Trophoblast cell (in vitro differentiated cells and primary cell): ENCODE measurements around the gene FAM216A.

Experiments used
- DNase-seq, 2 donors: peaks; one replicate each; pipeline ENCODE4 v3.0.0-alpha.2; 2016
- H2AFZ ChIP-seq: 2 replicates; pipeline ENCODE4 v1.6.1; 2013; ENCODE audit warnings: low read length, moderate library complexity, mild to moderate bottlenecking; ENCODE audit not compliant: insufficient read depth, poor library complexity
- H2AK5ac ChIP-seq: 2 replicates; pipeline ENCODE4 v1.6.1; 2013; ENCODE audit warnings: mild to moderate bottlenecking, low read length
- H2BK120ac ChIP-seq: 2 replicates; pipeline ENCODE4 v1.6.1; 2013; ENCODE audit warnings: low read length, mild to moderate bottlenecking, moderate library complexity; ENCODE audit not compliant: insufficient read depth, poor library complexity
- H2BK12ac ChIP-seq: 2 replicates; pipeline ENCODE4 v1.6.1; 2013; ENCODE audit warnings: mild to moderate bottlenecking, low read length, moderate library complexity
- H2BK5ac ChIP-seq: 2 replicates; pipeline ENCODE4 v1.6.1; 2013; ENCODE audit warnings: low read length, low read depth, moderate library complexity, mild to moderate bottlenecking; ENCODE audit not compliant: poor library complexity
- H3K14ac ChIP-seq: 2 replicates; pipeline ENCODE4 v1.6.1; 2013; ENCODE audit warnings: mild to moderate bottlenecking, low read length
- H3K18ac ChIP-seq: 2 replicates; pipeline ENCODE4 v1.6.1; 2013; ENCODE audit warnings: mild to moderate bottlenecking, low read length
- H3K23ac ChIP-seq: 2 replicates; pipeline ENCODE4 v1.6.1; 2013; ENCODE audit warnings: low read length
- H3K27ac ChIP-seq: 2 replicates; pipeline ENCODE4 v1.5.1; 2013; ENCODE audit warnings: low read depth, mild to moderate bottlenecking, inconsistent platforms, low read length, moderate library complexity
- H3K27me3 ChIP-seq: 2 replicates; pipeline ENCODE4 v1.6.1; 2013; ENCODE audit warnings: inconsistent platforms, mild to moderate bottlenecking, low read length, moderate library complexity; ENCODE audit not compliant: insufficient read depth
- H3K36me3 ChIP-seq, 2 experiments: 1 replicate in 1 of 2; 2 replicates in 1 of 2; pipeline ENCODE4 v1.6.1; 2013; ENCODE audit warnings: low read length in 2 of 2, mild to moderate bottlenecking in 2 of 2, moderate library complexity in 1 of 2; ENCODE audit not compliant: insufficient read depth in 2 of 2, control insufficient read depth in 1 of 2
- H3K4ac ChIP-seq: 2 replicates; pipeline ENCODE4 v1.6.1; 2013; ENCODE audit warnings: low read depth, mild to moderate bottlenecking, low read length, moderate library complexity
- H3K4me1 ChIP-seq, 2 experiments: 1 replicate in 1 of 2; 2 replicates in 1 of 2; pipeline ENCODE4 v1.6.1; 2013; ENCODE audit warnings: low read length in 2 of 2, mild to moderate bottlenecking in 2 of 2, moderate library complexity in 1 of 2; ENCODE audit not compliant: insufficient read depth in 2 of 2, control insufficient read depth in 1 of 2
- H3K4me2 ChIP-seq: 2 replicates; pipeline ENCODE4 v1.6.1; 2013; ENCODE audit warnings: inconsistent platforms, mild to moderate bottlenecking, low read length, moderate library complexity
- H3K4me3 ChIP-seq: 2 replicates; pipeline ENCODE4 v1.5.1; 2013; ENCODE audit warnings: mild to moderate bottlenecking, low read depth, low read length, inconsistent platforms
- H3K79me1 ChIP-seq: one replicate; pipeline ENCODE4 v1.6.1; 2013; ENCODE audit warnings: low read length
- H3K79me2 ChIP-seq: 2 replicates; pipeline ENCODE4 v1.6.1; 2013; ENCODE audit warnings: low read length, mild to moderate bottlenecking; ENCODE audit not compliant: control insufficient read depth, insufficient read depth, poor library complexity
- H3K9ac ChIP-seq: 2 replicates; pipeline ENCODE4 v1.6.1; 2013; ENCODE audit warnings: mild to moderate bottlenecking, low read length
- H3K9me3 ChIP-seq: 2 replicates; pipeline ENCODE4 v1.6.1; 2013; ENCODE audit warnings: low read depth, mild to moderate bottlenecking, control low read depth, inconsistent platforms, low read length; ENCODE audit not compliant: insufficient read depth
- H4K12ac ChIP-seq: 2 replicates; pipeline ENCODE4 v1.6.1; 2013; ENCODE audit warnings: low read depth, mild to moderate bottlenecking, low read length, moderate library complexity
- H4K8ac ChIP-seq: 2 replicates; pipeline ENCODE4 v1.6.1; 2013; ENCODE audit warnings: low read depth, mild to moderate bottlenecking, low read length, moderate library complexity
- H4K91ac ChIP-seq: one replicate; pipeline ENCODE4 v1.6.1; 2013; ENCODE audit warnings: low read depth, mild to moderate bottlenecking, low read length, moderate library complexity
- WGBS: extraction: QIAGEN DNeasy Blood & Tissue Kit; methylation state at CpG from one replicate; pipeline ENCODE4 v1.1.7; 2013; ENCODE audit warnings: missing lambda C conversion rate; ENCODE audit not compliant: insufficient read length, insufficient coverage; ENCODE audit errors: extremely low coverage; 5-methylcytosine and 5-hydroxymethylcytosine counted together

The FAM216A gene

GRCh38 chr12:110505332-110505731, 36.7 kb downstream of the FAM216A start:
- no peak overlapping the region for H3K4ac ChIP-seq
- H3K9ac ChIP-seq = no peak overlapping the region
- no peak overlapping the region for H3K27ac ChIP-seq
- H3K36me3 ChIP-seq = no peaks in the 10 kb centered on the region
- H3K23ac ChIP-seq = no peak overlapping the region
- no peak overlapping the region for H2BK120ac ChIP-seq
- H3K4me2 ChIP-seq = no peak overlapping the region
- H3K4me1 ChIP-seq = peaks cover 7% of the 10 kb centered on the region in 2 experiments
- H2AFZ ChIP-seq = no peak overlapping the region
- H3K4me3 ChIP-seq = no peak overlapping the region
- no peak for DNase-seq
- no peak overlapping the region for H4K91ac ChIP-seq
- no peak overlapping the region for H2BK12ac ChIP-seq
- WGBS = no CpG with 5 or more reads among the region's 3 CpGs
- H3K14ac ChIP-seq = no peak overlapping the region
- H3K27me3 ChIP-seq = no peaks in the 10 kb centered on the region
- peaks cover 5% of the 10 kb centered on the region for H3K79me1 ChIP-seq
- H4K12ac ChIP-seq = no peak overlapping the region
- no peak overlapping the region for H4K8ac ChIP-seq
- H2AK5ac ChIP-seq = no peak overlapping the region
- no peaks in the 10 kb centered on the region for H3K9me3 ChIP-seq
- H2BK5ac ChIP-seq = no peak overlapping the region
- no peak overlapping the region for H3K18ac ChIP-seq
- peaks cover 5% of the 10 kb centered on the region for H3K79me2 ChIP-seq

- no peak overlapping the region for H3K4me2 ChIP-seq
- H2AFZ ChIP-seq = no peak overlapping the region
- H3K18ac ChIP-seq = no peak overlapping the region
- H4K91ac ChIP-seq = no peak overlapping the region
- no peak overlapping the region for H3K14ac ChIP-seq
- H3K9me3 ChIP-seq = no peaks in the 10 kb centered on the region
- H2BK12ac ChIP-seq = no peak overlapping the region
- no peaks in the 10 kb centered on the region for H3K36me3 ChIP-seq
- H3K4me1 ChIP-seq = no peaks in the 10 kb centered on the region
- H3K4ac ChIP-seq = no peak overlapping the region
- no peak overlapping the region for H2AK5ac ChIP-seq
- peak; percentile 7 to 21 for DNase-seq
- no peaks in the 10 kb centered on the region for H3K79me2 ChIP-seq
- no peak overlapping the region for H3K4me3 ChIP-seq
- WGBS = no CpG with 5 or more reads among the region's 4 CpGs
- H3K79me1 ChIP-seq = no peaks in the 10 kb centered on the region
- no peak overlapping the region for H3K27ac ChIP-seq
- H2BK5ac ChIP-seq = no peak overlapping the region
- H3K27me3 ChIP-seq = no peaks in the 10 kb centered on the region
- H2BK120ac ChIP-seq = no peak overlapping the region
- no peak overlapping the region for H3K9ac ChIP-seq
- H4K12ac ChIP-seq = no peak overlapping the region
- no peak overlapping the region for H4K8ac ChIP-seq
- no peak overlapping the region for H3K23ac ChIP-seq
These were observed 39.5 kb downstream of the FAM216A start for GRCh38 chr12:110508071-110508586.

GRCh38 chr12:110513842-110514241, 45.2 kb downstream of the FAM216A start:
- no peak overlapping the region for H4K12ac ChIP-seq
- H3K27me3 ChIP-seq = no peaks in the 10 kb centered on the region
- no peak overlapping the region for H3K23ac ChIP-seq
- H3K4me2 ChIP-seq = no peak overlapping the region
- no peak for DNase-seq
- H3K27ac ChIP-seq = no peak overlapping the region
- WGBS = no CpG with 5 or more reads among the region's 6 CpGs
- no peak overlapping the region for H4K91ac ChIP-seq
- no peak overlapping the region for H3K4ac ChIP-seq
- H3K4me3 ChIP-seq = no peak overlapping the region
- no peaks in the 10 kb centered on the region for H3K4me1 ChIP-seq
- no peak overlapping the region for H2BK12ac ChIP-seq
- H4K8ac ChIP-seq = no peak overlapping the region
- H2BK5ac ChIP-seq = no peak overlapping the region
- no peaks in the 10 kb centered on the region for H3K79me2 ChIP-seq
- H3K9me3 ChIP-seq = no peaks in the 10 kb centered on the region
- H2AFZ ChIP-seq = no peak overlapping the region
- H2BK120ac ChIP-seq = no peak overlapping the region
- H3K18ac ChIP-seq = no peak overlapping the region
- no peak overlapping the region for H2AK5ac ChIP-seq
- H3K36me3 ChIP-seq = no peaks in the 10 kb centered on the region
- no peaks in the 10 kb centered on the region for H3K79me1 ChIP-seq
- no peak overlapping the region for H3K9ac ChIP-seq
- H3K14ac ChIP-seq = no peak overlapping the region

GRCh38 chr12:110514363-110514762, 45.7 kb downstream of the FAM216A start:
- H3K9me3 ChIP-seq = no peaks in the 10 kb centered on the region
- no peak overlapping the region for H2BK120ac ChIP-seq
- H2AK5ac ChIP-seq = no peak overlapping the region
- DNase-seq = no peak
- no peak overlapping the region for H2BK12ac ChIP-seq
- no peak overlapping the region for H2BK5ac ChIP-seq
- H3K27ac ChIP-seq = no peak overlapping the region
- no peak overlapping the region for H3K4me3 ChIP-seq
- no CpG with 5 or more reads among the region's 1 CpG for WGBS
- no peaks in the 10 kb centered on the region for H3K36me3 ChIP-seq
- no peak overlapping the region for H4K8ac ChIP-seq
- H3K14ac ChIP-seq = no peak overlapping the region
- no peak overlapping the region for H2AFZ ChIP-seq
- no peaks in the 10 kb centered on the region for H3K79me2 ChIP-seq
- H4K91ac ChIP-seq = no peak overlapping the region
- H3K18ac ChIP-seq = no peak overlapping the region
- no peaks in the 10 kb centered on the region for H3K79me1 ChIP-seq
- H4K12ac ChIP-seq = no peak overlapping the region
- H3K4ac ChIP-seq = no peak overlapping the region
- H3K23ac ChIP-seq = no peak overlapping the region
- H3K27me3 ChIP-seq = no peaks in the 10 kb centered on the region
- H3K9ac ChIP-seq = no peak overlapping the region
- no peak overlapping the region for H3K4me2 ChIP-seq
- H3K4me1 ChIP-seq = no peaks in the 10 kb centered on the region
